HepG2 (cell line): ENCODE results near the gene FBF1. TPM values are rescaled to one million over a fixed set of nuclear protein-coding genes. Genes with fewer than 3 reads are reported as not detected.

Source experiments
- ATRX ChIP-seq: sonication (generic); formaldehyde crosslinking; IDR thresholded peaks from 2 replicates; pipeline ENCODE4 v1.4.0; 2020; ENCODE audit warnings: missing genetic modification reagents, borderline replicate concordance
- BRD4 ChIP-seq: sonication (generic); formaldehyde crosslinking; IDR thresholded peaks from 2 replicates; pipeline ENCODE4 v1.4.0; 2020; ENCODE audit warnings: missing genetic modification reagents
- CREM ChIP-seq, 2 experiments: sonication (generic) in 1 of 2; formaldehyde crosslinking in 1 of 2; IDR thresholded peaks; 2 replicates each; pipeline versions ENCODE4 v1.4.0 to v1.6.1; 2016 to 2020; ENCODE audit warnings: antibody characterized with exemption in 1 of 2, mild to moderate bottlenecking in 1 of 2, missing genetic modification reagents in 1 of 2
- MBNL3 ChIP-seq: fragments of 250-450 bp; sonication (Bioruptor Pico); conservative IDR thresholded peaks from 2 replicates; pipeline ENCODE4 v1.8.0; 2022; ENCODE audit warnings: mild to moderate bottlenecking, inconsistent platforms
- PCBP2 ChIP-seq: fragments of 200-400 bp; formaldehyde crosslinking; optimal IDR thresholded peaks from 2 replicates; pipeline ENCODE3; 2018; ENCODE audit warnings: low read length, low read depth; ENCODE audit not compliant: poor library complexity, severe bottlenecking
- THAP11 ChIP-seq: IDR thresholded peaks from 2 replicates; pipeline ENCODE4 v1.6.1; 2016; ENCODE audit warnings: missing biosample characterization, missing genetic modification reagents
- XBP1 ChIP-seq: sonication (generic); formaldehyde crosslinking; IDR thresholded peaks from 2 replicates; pipeline ENCODE4 v1.5.0; 2020; ENCODE audit warnings: missing genetic modification reagents
- ZFP41 ChIP-seq: sonication (generic); formaldehyde crosslinking; IDR thresholded peaks from 2 replicates; pipeline ENCODE4 v1.4.0; 2020; ENCODE audit warnings: mild to moderate bottlenecking, missing genetic modification reagents, borderline replicate concordance
- ZNF296 ChIP-seq: sonication (generic); formaldehyde crosslinking; conservative IDR thresholded peaks from 2 replicates; pipeline ENCODE4 v1.5.0; 2020; ENCODE audit warnings: mild to moderate bottlenecking, missing genetic modification reagents
- ZNF441 ChIP-seq: sonication (generic); formaldehyde crosslinking; IDR thresholded peaks from 2 replicates; pipeline ENCODE4 v1.7.0; 2021; ENCODE audit warnings: missing genetic modification reagents, borderline replicate concordance
- polyA plus RNA-seq, 8 experiments: library from polyadenylated mRNA; depleted of rRNA in 3 of 8; stranded (reverse) in 7 of 8; unstranded in 1 of 8; fragments of >200 nt; fragmentation: Illumina TruSeq in 4 of 8; extraction: Trizol in 4 of 8; gene quantifications; 2 replicates each; pipeline versions ENCODE4 v1.2.1 to v1.2.3, GENCODE V29; 2011 to 2016; ENCODE audit warnings: low read depth in 4 of 8, missing spikeins in 1 of 8, mixed read lengths in 1 of 8; ENCODE audit not compliant: insufficient read depth in 1 of 8
- total RNA-seq, 5 experiments: library from RNA; depleted of rRNA; stranded (reverse); fragments of >200 nt; fragmentation: Illumina TruSeq; extraction: Trizol; gene quantifications; 2 replicates each; pipeline ENCODE4 v1.2.3, GENCODE V29; 2016; ENCODE audit warnings: low read depth in 1 of 5
- TF ChIP-seq, protein P1 (sequence below): sonication (generic); formaldehyde crosslinking; IDR thresholded peaks from 2 replicates; pipeline ENCODE4 v1.8.1; 2022; ENCODE audit warnings: mild to moderate bottlenecking, missing genetic modification reagents
- TF ChIP-seq, protein P2 (sequence below): sonication (generic); formaldehyde crosslinking; IDR thresholded peaks from 2 replicates; pipeline ENCODE4 v1.5.1; 2020; ENCODE audit warnings: mild to moderate bottlenecking, missing genetic modification reagents
- TF ChIP-seq, protein P3 (sequence below): sonication (generic); formaldehyde crosslinking; IDR thresholded peaks from 2 replicates; pipeline ENCODE4 v1.5.0; 2020; ENCODE audit warnings: missing genetic modification reagents, mild to moderate bottlenecking, borderline replicate concordance
- TF ChIP-seq, protein P4 (sequence below): IDR thresholded peaks from 2 replicates; pipeline ENCODE4 v1.4.0; 2020; ENCODE audit warnings: mild to moderate bottlenecking, missing genetic modification reagents
- TF ChIP-seq, protein P5 (sequence below): sonication (generic); formaldehyde crosslinking; IDR thresholded peaks from 2 replicates; pipeline ENCODE4 v1.5.1; 2020; ENCODE audit warnings: mild to moderate bottlenecking, missing genetic modification reagents, moderate library complexity

Gene FBF1
- total and polyA plus RNA-seq, 2 of the 13 experiments (the other 11 are each of a cell fraction or from before 2014, with no cell fraction given): 2.4 to 8.1 TPM

DNA sequence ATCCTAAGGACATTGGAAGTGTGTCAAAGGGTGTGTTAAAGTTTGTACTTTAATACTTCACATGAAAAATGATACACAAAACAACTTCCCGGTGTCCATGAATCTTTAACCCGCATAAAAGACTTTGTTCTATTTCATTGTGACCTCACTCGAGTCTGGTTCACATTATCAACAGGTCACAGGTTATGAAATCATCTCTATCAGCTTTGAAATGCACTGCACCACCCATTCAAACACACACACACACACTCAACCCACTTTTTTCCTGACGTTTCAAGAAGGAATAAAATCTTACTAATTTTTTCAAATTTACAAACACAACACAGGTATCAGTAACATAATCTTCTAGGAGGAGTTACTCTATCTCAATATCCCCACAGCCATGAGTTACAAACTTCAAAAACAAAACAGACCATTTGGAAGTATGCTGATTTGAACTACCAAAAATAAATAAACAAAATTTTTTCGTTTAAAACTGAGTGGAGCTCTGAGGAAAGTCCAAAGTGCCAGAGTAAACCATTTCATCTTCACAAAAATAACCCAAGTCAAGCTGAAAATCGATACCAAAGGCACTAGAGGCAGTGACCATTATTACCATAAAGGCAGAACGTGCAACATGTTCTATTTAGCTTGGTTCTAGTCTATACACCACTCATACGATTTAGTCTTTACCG is 35.5 kb upstream of the FBF1 start (continued):
- TF ChIP-seq ATRX (CRISPR knock-in tag) (no peak), ZNF296 (CRISPR knock-in tag) (no peak), THAP11 (CRISPR knock-in tag) (0 out of 2 replicates have a peak, but pooled peaks have one; percentile 10), ZFP41 (no peak), PCBP2 (no peak), CREM (IDR thresholded peaks at IDR 0.05) (peak; percentile 77), CREM (CRISPR knock-in tag; IDR thresholded peaks at IDR 0.05) (no peak), BRD4 (CRISPR knock-in tag) (no peak), MBNL3 (CRISPR knock-in tag) (no peak), XBP1 (CRISPR knock-in tag) (no peak), ZNF441 (CRISPR knock-in tag) (no peak)
- TF ChIP-seq, protein P1, sequence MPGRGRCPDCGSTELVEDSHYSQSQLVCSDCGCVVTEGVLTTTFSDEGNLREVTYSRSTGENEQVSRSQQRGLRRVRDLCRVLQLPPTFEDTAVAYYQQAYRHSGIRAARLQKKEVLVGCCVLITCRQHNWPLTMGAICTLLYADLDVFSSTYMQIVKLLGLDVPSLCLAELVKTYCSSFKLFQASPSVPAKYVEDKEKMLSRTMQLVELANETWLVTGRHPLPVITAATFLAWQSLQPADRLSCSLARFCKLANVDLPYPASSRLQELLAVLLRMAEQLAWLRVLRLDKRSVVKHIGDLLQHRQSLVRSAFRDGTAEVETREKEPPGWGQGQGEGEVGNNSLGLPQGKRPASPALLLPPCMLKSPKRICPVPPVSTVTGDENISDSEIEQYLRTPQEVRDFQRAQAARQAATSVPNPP (CRISPR knock-in tag): peak; percentile 41; the same call in 1 of the 2 replicates
- TF ChIP-seq, protein P2, sequence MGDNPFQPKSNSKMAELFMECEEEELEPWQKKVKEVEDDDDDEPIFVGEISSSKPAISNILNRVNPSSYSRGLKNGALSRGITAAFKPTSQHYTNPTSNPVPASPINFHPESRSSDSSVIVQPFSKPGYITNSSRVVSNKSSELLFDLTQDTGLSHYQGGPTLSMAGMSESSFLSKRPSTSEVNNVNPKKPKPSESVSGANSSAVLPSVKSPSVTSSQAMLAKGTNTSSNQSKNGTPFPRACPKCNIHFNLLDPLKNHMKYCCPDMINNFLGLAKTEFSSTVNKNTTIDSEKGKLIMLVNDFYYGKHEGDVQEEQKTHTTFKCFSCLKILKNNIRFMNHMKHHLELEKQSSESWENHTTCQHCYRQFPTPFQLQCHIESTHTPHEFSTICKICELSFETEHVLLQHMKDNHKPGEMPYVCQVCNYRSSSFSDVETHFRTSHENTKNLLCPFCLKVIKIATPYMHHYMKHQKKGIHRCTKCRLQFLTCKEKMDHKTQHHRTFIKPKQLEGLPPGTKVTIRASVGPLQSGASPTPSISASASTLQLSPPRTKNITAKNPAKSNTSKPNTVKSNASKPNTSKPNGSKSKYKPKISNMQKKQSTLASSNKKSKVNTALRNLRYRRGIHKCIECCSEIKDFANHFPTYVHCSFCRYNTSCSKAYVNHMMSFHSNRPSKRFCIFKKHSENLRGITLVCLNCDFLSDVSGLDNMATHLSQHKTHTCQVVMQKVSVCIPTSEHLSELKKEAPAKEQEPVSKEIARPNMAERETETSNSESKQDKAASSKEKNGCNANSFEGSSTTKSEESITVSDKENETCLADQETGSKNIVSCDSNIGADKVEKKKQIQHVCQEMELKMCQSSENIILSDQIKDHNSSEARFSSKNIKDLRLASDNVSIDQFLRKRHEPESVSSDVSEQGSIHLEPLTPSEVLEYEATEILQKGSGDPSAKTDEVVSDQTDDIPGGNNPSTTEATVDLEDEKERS (CRISPR knock-in tag): no peak
- TF ChIP-seq, protein P3, sequence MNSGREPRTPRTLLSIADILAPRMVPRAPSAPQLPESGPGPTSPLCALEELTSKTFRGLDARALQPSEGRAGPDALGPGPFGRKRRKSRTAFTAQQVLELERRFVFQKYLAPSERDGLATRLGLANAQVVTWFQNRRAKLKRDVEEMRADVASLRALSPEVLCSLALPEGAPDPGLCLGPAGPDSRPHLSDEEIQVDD (CRISPR knock-in tag): no peak
- TF ChIP-seq, protein P4, sequence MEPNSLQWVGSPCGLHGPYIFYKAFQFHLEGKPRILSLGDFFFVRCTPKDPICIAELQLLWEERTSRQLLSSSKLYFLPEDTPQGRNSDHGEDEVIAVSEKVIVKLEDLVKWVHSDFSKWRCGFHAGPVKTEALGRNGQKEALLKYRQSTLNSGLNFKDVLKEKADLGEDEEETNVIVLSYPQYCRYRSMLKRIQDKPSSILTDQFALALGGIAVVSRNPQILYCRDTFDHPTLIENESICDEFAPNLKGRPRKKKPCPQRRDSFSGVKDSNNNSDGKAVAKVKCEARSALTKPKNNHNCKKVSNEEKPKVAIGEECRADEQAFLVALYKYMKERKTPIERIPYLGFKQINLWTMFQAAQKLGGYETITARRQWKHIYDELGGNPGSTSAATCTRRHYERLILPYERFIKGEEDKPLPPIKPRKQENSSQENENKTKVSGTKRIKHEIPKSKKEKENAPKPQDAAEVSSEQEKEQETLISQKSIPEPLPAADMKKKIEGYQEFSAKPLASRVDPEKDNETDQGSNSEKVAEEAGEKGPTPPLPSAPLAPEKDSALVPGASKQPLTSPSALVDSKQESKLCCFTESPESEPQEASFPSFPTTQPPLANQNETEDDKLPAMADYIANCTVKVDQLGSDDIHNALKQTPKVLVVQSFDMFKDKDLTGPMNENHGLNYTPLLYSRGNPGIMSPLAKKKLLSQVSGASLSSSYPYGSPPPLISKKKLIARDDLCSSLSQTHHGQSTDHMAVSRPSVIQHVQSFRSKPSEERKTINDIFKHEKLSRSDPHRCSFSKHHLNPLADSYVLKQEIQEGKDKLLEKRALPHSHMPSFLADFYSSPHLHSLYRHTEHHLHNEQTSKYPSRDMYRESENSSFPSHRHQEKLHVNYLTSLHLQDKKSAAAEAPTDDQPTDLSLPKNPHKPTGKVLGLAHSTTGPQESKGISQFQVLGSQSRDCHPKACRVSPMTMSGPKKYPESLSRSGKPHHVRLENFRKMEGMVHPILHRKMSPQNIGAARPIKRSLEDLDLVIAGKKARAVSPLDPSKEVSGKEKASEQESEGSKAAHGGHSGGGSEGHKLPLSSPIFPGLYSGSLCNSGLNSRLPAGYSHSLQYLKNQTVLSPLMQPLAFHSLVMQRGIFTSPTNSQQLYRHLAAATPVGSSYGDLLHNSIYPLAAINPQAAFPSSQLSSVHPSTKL: peak; percentile 78
- TF ChIP-seq, protein P5, sequence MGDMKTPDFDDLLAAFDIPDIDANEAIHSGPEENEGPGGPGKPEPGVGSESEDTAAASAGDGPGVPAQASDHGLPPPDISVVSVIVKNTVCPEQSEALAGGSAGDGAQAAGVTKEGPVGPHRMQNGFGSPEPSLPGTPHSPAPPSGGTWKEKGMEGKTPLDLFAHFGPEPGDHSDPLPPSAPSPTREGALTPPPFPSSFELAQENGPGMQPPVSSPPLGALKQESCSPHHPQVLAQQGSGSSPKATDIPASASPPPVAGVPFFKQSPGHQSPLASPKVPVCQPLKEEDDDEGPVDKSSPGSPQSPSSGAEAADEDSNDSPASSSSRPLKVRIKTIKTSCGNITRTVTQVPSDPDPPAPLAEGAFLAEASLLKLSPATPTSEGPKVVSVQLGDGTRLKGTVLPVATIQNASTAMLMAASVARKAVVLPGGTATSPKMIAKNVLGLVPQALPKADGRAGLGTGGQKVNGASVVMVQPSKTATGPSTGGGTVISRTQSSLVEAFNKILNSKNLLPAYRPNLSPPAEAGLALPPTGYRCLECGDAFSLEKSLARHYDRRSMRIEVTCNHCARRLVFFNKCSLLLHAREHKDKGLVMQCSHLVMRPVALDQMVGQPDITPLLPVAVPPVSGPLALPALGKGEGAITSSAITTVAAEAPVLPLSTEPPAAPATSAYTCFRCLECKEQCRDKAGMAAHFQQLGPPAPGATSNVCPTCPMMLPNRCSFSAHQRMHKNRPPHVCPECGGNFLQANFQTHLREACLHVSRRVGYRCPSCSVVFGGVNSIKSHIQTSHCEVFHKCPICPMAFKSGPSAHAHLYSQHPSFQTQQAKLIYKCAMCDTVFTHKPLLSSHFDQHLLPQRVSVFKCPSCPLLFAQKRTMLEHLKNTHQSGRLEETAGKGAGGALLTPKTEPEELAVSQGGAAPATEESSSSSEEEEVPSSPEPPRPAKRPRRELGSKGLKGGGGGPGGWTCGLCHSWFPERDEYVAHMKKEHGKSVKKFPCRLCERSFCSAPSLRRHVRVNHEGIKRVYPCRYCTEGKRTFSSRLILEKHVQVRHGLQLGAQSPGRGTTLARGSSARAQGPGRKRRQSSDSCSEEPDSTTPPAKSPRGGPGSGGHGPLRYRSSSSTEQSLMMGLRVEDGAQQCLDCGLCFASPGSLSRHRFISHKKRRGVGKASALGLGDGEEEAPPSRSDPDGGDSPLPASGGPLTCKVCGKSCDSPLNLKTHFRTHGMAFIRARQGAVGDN (CRISPR knock-in tag): no peak
